PC-9 (cell line): ENCODE measurements around the gene C20orf144. TPM values are rescaled to one million over a fixed set of nuclear protein-coding genes. Genes with fewer than 3 reads are reported as not detected.

Experiments
- BruUV-seq: library from RNA; stranded (reverse); fragments of 400-500 nt; replicated peaks from 2 replicates; lab custom pipeline; 2021; lab: Mats Ljungman, UMichigan
- CTCF ChIA-PET: fragments of 300-600 bp; sonication (Branson Sonifier 250); formaldehyde crosslinking; loops from one replicate; lab custom pipeline; 2022; ENCODE audit warnings: antibody characterized with exemption; lab: Charles Lee
- POLR2A ChIA-PET: fragments of 300-600 bp; sonication (Branson Sonifier 250); formaldehyde crosslinking; loops from one replicate; lab custom pipeline; 2022; ENCODE audit warnings: antibody characterized with exemption; ENCODE audit not compliant: unreplicated experiment; lab: Charles Lee
- DNase-seq, 2 experiments: peaks; one replicate each; pipeline versions ENCODE4 v3.0.0 to v3.0.0-alpha.2; 2015 to 2022; ENCODE audit warnings: mixed read lengths in 1 of 2
- H2AFZ ChIP-seq: fragments of 200-600 bp; sonication (generic); 2 replicates; pipeline ENCODE4 v1.8.1; 2017; ENCODE audit warnings: antibody characterized with exemption
- H3F3A ChIP-seq: fragments of 200-600 bp; sonication (generic); 2 replicates; pipeline ENCODE4 v1.8.1; 2017; ENCODE audit warnings: antibody characterized with exemption, mild to moderate bottlenecking, low read depth; ENCODE audit not compliant: insufficient read depth
- H3K27ac ChIP-seq: fragments of 200-600 bp; sonication (generic); 2 replicates; pipeline ENCODE4 v1.6.1; 2016; ENCODE audit warnings: mixed run types
- H3K27me3 ChIP-seq: fragments of 200-600 bp; sonication (generic); 2 replicates; pipeline ENCODE4 v1.6.1; 2016; ENCODE audit warnings: low read depth, mixed run types; ENCODE audit not compliant: insufficient read depth
- H3K36me3 ChIP-seq: fragments of 200-600 bp; sonication (generic); 2 replicates; pipeline ENCODE4 v1.6.1; 2016; ENCODE audit warnings: low read depth, mixed run types
- H3K4me1 ChIP-seq: fragments of 200-600 bp; sonication (generic); replicated peaks from 2 replicates; pipeline ENCODE4 v1.6.1; 2016; ENCODE audit warnings: mixed run types; ENCODE audit not compliant: insufficient read depth
- H3K4me2 ChIP-seq: fragments of 200-600 bp; sonication (generic); 2 replicates; pipeline ENCODE4 v1.6.1; 2017; ENCODE audit warnings: mixed run types
- H3K4me3 ChIP-seq: fragments of 200-600 bp; sonication (generic); 2 replicates; pipeline ENCODE4 v1.6.1; 2016; ENCODE audit warnings: mixed run types
- H3K79me2 ChIP-seq: fragments of 200-600 bp; sonication (generic); 2 replicates; pipeline ENCODE4 v1.6.1; 2017; ENCODE audit warnings: low read depth, mixed run types
- H3K9me2 ChIP-seq: fragments of 200-600 bp; sonication (generic); 2 replicates; pipeline ENCODE4 v1.8.1; 2017; ENCODE audit warnings: mild to moderate bottlenecking; ENCODE audit not compliant: insufficient read depth
- H3K9me3 ChIP-seq: fragments of 200-600 bp; sonication (generic); 2 replicates; pipeline ENCODE4 v1.8.1; 2016; ENCODE audit warnings: low read depth; ENCODE audit not compliant: insufficient read depth
- H4K20me1 ChIP-seq: fragments of 200-600 bp; sonication (generic); 2 replicates; pipeline ENCODE4 v1.8.1; 2017; ENCODE audit not compliant: insufficient read depth
- EZH2 ChIP-seq: fragments of 200-600 bp; sonication (generic); IDR thresholded peaks from 2 replicates; pipeline ENCODE4 v1.8.0; 2017; ENCODE audit warnings: antibody characterized with exemption, low read depth
- intact Hi-C: fragments of 100-400 bp; cut with micrococcal nuclease; formaldehyde crosslinking; loops from one replicate; pipeline ENCODE4 v1.10.0; 2022; ENCODE audit not compliant: unreplicated experiment
- total RNA-seq: library from RNA; stranded (reverse); gene quantifications from 2 replicates; pipeline ENCODE4 v1.2.3, GENCODE V29; 2021
- TF ChIP-seq, protein P1 (sequence below): fragments of 200-600 bp; sonication (generic); conservative IDR thresholded peaks from 2 replicates; pipeline ENCODE4 v1.6.1; 2017; ENCODE audit warnings: mixed run types, antibody characterized with exemption, mild to moderate bottlenecking, moderate library complexity

Gene C20orf144
- total RNA-seq, 1 experiment from 2014 or later, result 0.20 TPM

DNA sequence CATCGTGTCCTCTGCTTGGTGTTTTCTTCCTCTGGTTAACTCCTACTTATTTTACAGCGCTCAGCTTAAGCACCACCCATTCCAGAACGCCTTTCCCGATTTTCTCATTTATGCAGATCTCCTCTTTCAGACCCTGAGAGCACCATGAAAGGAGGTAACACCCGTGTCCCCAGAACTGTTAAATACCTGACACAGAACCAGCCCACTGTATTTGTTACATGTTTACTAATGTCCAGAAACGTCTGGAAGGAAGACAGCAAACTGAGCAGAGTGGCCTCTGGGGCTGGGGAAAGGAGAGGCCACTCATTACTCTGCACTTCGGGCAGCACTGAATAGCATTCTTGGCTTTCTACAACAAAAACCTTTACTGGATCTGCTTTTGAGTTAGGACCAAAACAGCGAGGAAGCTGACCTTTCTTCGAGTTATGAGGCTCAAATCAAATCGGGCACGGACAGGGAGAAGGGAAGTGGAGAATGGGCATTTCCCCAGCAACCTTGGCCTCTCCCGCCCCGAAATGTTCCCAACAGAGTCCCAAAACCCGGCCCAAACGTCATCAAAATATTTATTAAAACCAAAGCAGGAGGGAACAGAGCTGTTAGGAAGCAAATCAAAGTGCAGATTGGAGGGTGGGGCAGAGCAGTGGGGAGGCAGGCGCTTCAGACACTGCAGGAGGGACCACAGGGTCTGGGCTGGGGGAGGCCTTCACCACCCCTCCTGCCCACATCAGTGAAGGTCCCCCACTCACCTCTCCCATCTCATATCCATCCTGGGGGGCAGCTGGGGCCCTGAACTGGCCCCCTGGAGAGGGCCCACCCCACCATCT is 13.2 kb downstream of the C20orf144 start:
- no TSS peak for BruUV-seq
- no peak overlapping the region for H2AFZ ChIP-seq
- H3K27ac ChIP-seq, result no peak overlapping the region
- POLR2A ChIA-PET, result interaction anchor here (0.6 kb wide), 2 partner anchors 57 to 78 kb away, joined by 4 to 6 read pairs; no protein-coding TSS in a partner anchor
- H3K27me3 ChIP-seq, result no peaks in the 10 kb centered on the region
- H3K9me2 ChIP-seq, result no peaks in the 10 kb centered on the region
- peak overlapping the region; percentile 96; the same call in 1 of the 2 replicates for H3K4me3 ChIP-seq
- peak overlapping the region; percentile 84; the same call in 1 of the 2 replicates for H3K4me2 ChIP-seq
- TF ChIP-seq, protein P1, sequence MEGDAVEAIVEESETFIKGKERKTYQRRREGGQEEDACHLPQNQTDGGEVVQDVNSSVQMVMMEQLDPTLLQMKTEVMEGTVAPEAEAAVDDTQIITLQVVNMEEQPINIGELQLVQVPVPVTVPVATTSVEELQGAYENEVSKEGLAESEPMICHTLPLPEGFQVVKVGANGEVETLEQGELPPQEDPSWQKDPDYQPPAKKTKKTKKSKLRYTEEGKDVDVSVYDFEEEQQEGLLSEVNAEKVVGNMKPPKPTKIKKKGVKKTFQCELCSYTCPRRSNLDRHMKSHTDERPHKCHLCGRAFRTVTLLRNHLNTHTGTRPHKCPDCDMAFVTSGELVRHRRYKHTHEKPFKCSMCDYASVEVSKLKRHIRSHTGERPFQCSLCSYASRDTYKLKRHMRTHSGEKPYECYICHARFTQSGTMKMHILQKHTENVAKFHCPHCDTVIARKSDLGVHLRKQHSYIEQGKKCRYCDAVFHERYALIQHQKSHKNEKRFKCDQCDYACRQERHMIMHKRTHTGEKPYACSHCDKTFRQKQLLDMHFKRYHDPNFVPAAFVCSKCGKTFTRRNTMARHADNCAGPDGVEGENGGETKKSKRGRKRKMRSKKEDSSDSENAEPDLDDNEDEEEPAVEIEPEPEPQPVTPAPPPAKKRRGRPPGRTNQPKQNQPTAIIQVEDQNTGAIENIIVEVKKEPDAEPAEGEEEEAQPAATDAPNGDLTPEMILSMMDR, result no peak
- no peak for TF ChIP-seq EZH2
- DNase-seq, result no peak
- no peaks in the 10 kb centered on the region for H4K20me1 ChIP-seq
- H3F3A ChIP-seq, result peaks cover 29% of the 10 kb centered on the region; the same call in 1 of the 2 replicates
- peaks cover 16% of the 10 kb centered on the region; the same call in 1 of the 2 replicates for H3K4me1 ChIP-seq
- H3K79me2 ChIP-seq, result peaks cover 33% of the 10 kb centered on the region
- H3K9me3 ChIP-seq, result no peaks in the 10 kb centered on the region
- no peaks in the 10 kb centered on the region for H3K36me3 ChIP-seq
- CTCF ChIA-PET, result no interaction called here
- intact Hi-C loops, result no loop called here

DNA sequence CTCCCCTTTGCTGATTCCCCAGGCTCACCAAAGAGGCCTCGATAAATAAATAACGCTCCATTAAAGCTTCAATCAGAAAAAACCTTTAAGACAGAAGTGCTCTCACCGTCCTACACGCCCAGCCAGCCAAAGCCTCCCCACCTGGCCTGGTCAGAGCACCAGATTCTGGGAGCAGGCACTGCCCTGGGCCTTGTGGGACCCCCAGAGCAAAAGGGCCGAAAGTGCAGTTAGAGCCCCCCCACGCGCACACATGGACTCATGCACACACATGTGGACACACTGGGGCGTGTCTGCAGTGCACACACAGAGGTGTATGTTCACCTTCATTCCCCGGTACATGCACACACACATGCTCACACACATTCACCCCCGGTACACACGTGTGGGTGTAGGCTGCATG is 14.0 kb downstream of the C20orf144 start:
- TF ChIP-seq EZH2, result no peak
- TF ChIP-seq, protein P1, result no peak
- Histone ChIP-seq H3K79me2 (peaks cover 28% of the 10 kb centered on the region), H3K27me3 (no peaks in the 10 kb centered on the region), H3K9me2 (no peaks in the 10 kb centered on the region), H3K4me2 (no peak overlapping the region), H3K36me3 (no peaks in the 10 kb centered on the region), H3K4me1 (peaks cover 16% of the 10 kb centered on the region; the same call in 1 of the 2 replicates), H3K9me3 (no peaks in the 10 kb centered on the region), H3K4me3 (no peak overlapping the region), H3K27ac (no peak overlapping the region), H3F3A (peaks cover 30% of the 10 kb centered on the region; the same call in 1 of the 2 replicates), H2AFZ (no peak overlapping the region), H4K20me1 (no peaks in the 10 kb centered on the region)
- CTCF ChIA-PET, result interaction anchor here (0.6 kb wide), 1 partner anchor 222 kb away, joined by 6 read pairs; no protein-coding TSS in a partner anchor
- intact Hi-C loops, result no loop called here
- POLR2A ChIA-PET, result no interaction called here
- BruUV-seq, result no TSS peak
- peak in 1 of 2 experiments; percentile 1 for DNase-seq

- Histone ChIP-seq H3K27me3 (no peaks in the 10 kb centered on the region), H3K9me2 (no peaks in the 10 kb centered on the region), H3K4me1 (peaks cover 16% of the 10 kb centered on the region; the same call in 1 of the 2 replicates), H2AFZ (no peak overlapping the region), H3F3A (peaks cover 23% of the 10 kb centered on the region; the same call in 1 of the 2 replicates), H3K27ac (no peak overlapping the region), H3K79me2 (peaks cover 21% of the 10 kb centered on the region), H3K4me3 (no peak overlapping the region), H4K20me1 (no peaks in the 10 kb centered on the region), H3K4me2 (no peak overlapping the region), H3K9me3 (no peaks in the 10 kb centered on the region), H3K36me3 (no peaks in the 10 kb centered on the region)
- CTCF ChIA-PET, result no interaction called here
- POLR2A ChIA-PET, result interaction anchor here (0.6 kb wide), 1 partner anchor 10 kb away, joined by 3 read pairs; the partner anchor contains the start of gene ACTL10
- BruUV-seq, result no TSS peak
- DNase-seq, result peak in 1 of 2 experiments; percentile 15
- TF ChIP-seq EZH2, result no peak
- TF ChIP-seq, protein P1, result no peak
- intact Hi-C loops, result no loop called here
Observed at GRCh38 chr20:33676652-33677645, 14.8 kb downstream of the C20orf144 start.
